SU-DHL-6 (cell line): Measurements from ENCODE around the gene TSHZ2.

Experiments
- H2AFZ ChIP-seq: fragments of 200-600 bp; sonication (generic); 2 replicates; pipeline ENCODE4 v1.6.1; 2014; ENCODE audit warnings: low read depth, mild to moderate bottlenecking, moderate library complexity, mixed read lengths, antibody characterized with exemption, low read length; ENCODE audit not compliant: severe bottlenecking
- H3F3A ChIP-seq: fragments of 200-600 bp; shearing (Covaris generic); 2 replicates; pipeline ENCODE4 v1.6.0; 2016; ENCODE audit warnings: antibody characterized with exemption, mild to moderate bottlenecking; ENCODE audit not compliant: insufficient read depth
- H3K27ac ChIP-seq: fragments of 200-600 bp; sonication (generic); 2 replicates; pipeline ENCODE4 v1.5.1; 2016; ENCODE audit warnings: low read depth, mild to moderate bottlenecking, low read length, moderate library complexity, mixed read lengths
- H3K27me3 ChIP-seq: fragments of 200-600 bp; sonication (generic), shearing (Covaris generic); 2 replicates; pipeline ENCODE4 v1.6.0; 2014; ENCODE audit warnings: mild to moderate bottlenecking, low read length
- H3K36me3 ChIP-seq: fragments of 200-600 bp; sonication (generic); 2 replicates; pipeline ENCODE4 v1.6.1; 2014; ENCODE audit warnings: mild to moderate bottlenecking, low read length, mixed read lengths
- H3K4me2 ChIP-seq: fragments of 300-600, 200-600 bp; shearing (Covaris generic), sonication (generic); 2 replicates; pipeline ENCODE4 v1.6.0; 2014; ENCODE audit warnings: low read length, low read depth, mild to moderate bottlenecking; ENCODE audit not compliant: poor library complexity, severe bottlenecking
- H3K4me3 ChIP-seq: fragments of 200-600 bp; sonication (generic); 2 replicates; pipeline ENCODE4 v1.5.1; 2014; ENCODE audit warnings: antibody characterized with exemption, low read length, mild to moderate bottlenecking, mixed read lengths; ENCODE audit not compliant: insufficient read depth, poor library complexity, severe bottlenecking
- H3K79me2 ChIP-seq: fragments of 200-600 bp; sonication (generic); 2 replicates; pipeline ENCODE4 v1.6.1; 2014; ENCODE audit warnings: mild to moderate bottlenecking, low read length, moderate library complexity; ENCODE audit not compliant: insufficient read depth
- H3K9ac ChIP-seq: fragments of 200-600 bp; sonication (generic); 2 replicates; pipeline ENCODE4 v1.7.0; 2014; ENCODE audit warnings: mild to moderate bottlenecking, low read length
- H3K9me2 ChIP-seq: fragments of 200-600 bp; sonication (generic); replicated peaks from 2 replicates; pipeline ENCODE4 v1.6.1; 2014; ENCODE audit warnings: low read length; ENCODE audit not compliant: insufficient read depth
- H3K9me3 ChIP-seq: fragments of 200-600 bp; sonication (generic); 2 replicates; pipeline ENCODE4 v1.6.1; 2014; ENCODE audit warnings: low read length, mixed read lengths; ENCODE audit not compliant: insufficient read depth
- H4K20me1 ChIP-seq: fragments of 200-600 bp; sonication (generic); 2 replicates; pipeline ENCODE4 v1.6.1; 2014; ENCODE audit warnings: low read depth, mild to moderate bottlenecking, antibody characterized with exemption, low read length, moderate library complexity, mixed read lengths
- CTCF ChIP-seq: fragments of 200-600 bp; sonication (generic); IDR thresholded peaks from one replicate; pipeline ENCODE4 v1.5.1; 2017; ENCODE audit warnings: antibody characterized with exemption, mild to moderate bottlenecking, low read length, moderate library complexity; ENCODE audit not compliant: insufficient read depth, poor library complexity, severe bottlenecking
- EZH2phosphoT487 ChIP-seq: fragments of 200-600 bp; sonication (generic), shearing (Covaris generic); conservative IDR thresholded peaks from 2 replicates; pipeline ENCODE4 v1.6.1; 2018; ENCODE audit warnings: mild to moderate bottlenecking, antibody characterized with exemption, low read length, moderate library complexity, mixed read lengths

The TSHZ2 gene

GRCh38 chr20:53149148-53149889, 177.2 kb downstream of the TSHZ2 start:
- Histone ChIP-seq H3K4me2 (no peak overlapping the region), H3K27me3 (no peaks in the 10 kb centered on the region), H3K9me2 (no peaks in the 10 kb centered on the region; the same call in 1 of the 2 replicates), H3K9me3 (no peaks in the 10 kb centered on the region), H3K36me3 (no peaks in the 10 kb centered on the region), H3K9ac (no peak overlapping the region), H2AFZ (no peak overlapping the region), H3F3A (no peaks in the 10 kb centered on the region), H3K79me2 (no peaks in the 10 kb centered on the region), H3K27ac (no peak overlapping the region), H4K20me1 (no peaks in the 10 kb centered on the region), H3K4me3 (no peak overlapping the region)
- TF ChIP-seq CTCF (no peak), EZH2phosphoT487 (no peak)

GRCh38 chr20:53149890-53150205, 177.7 kb downstream of the TSHZ2 start:
- Histone ChIP-seq H3K9me2 (no peaks in the 10 kb centered on the region; the same call in 1 of the 2 replicates), H2AFZ (no peak overlapping the region), H3K4me2 (no peak overlapping the region), H3K36me3 (no peaks in the 10 kb centered on the region), H3K9ac (no peak overlapping the region), H4K20me1 (no peaks in the 10 kb centered on the region), H3K27ac (no peak overlapping the region), H3K79me2 (no peaks in the 10 kb centered on the region), H3F3A (no peaks in the 10 kb centered on the region), H3K27me3 (no peaks in the 10 kb centered on the region), H3K9me3 (no peaks in the 10 kb centered on the region), H3K4me3 (no peak overlapping the region)
- TF ChIP-seq CTCF = no peak
- no peak for TF ChIP-seq EZH2phosphoT487

- Histone ChIP-seq H3K9me3 (no peaks in the 10 kb centered on the region), H4K20me1 (no peaks in the 10 kb centered on the region), H3K9ac (no peak overlapping the region), H3F3A (no peaks in the 10 kb centered on the region), H3K9me2 (no peaks in the 10 kb centered on the region; the same call in 1 of the 2 replicates), H3K27ac (no peak overlapping the region), H3K27me3 (no peaks in the 10 kb centered on the region), H3K4me2 (no peak overlapping the region), H3K36me3 (no peaks in the 10 kb centered on the region), H3K79me2 (no peaks in the 10 kb centered on the region), H3K4me3 (no peak overlapping the region), H2AFZ (no peak overlapping the region)
- no peak for TF ChIP-seq EZH2phosphoT487
- no peak for TF ChIP-seq CTCF
Observed at GRCh38 chr20:53150532-53150931, 178.4 kb downstream of the TSHZ2 start.
